Natural killer cell (primary cell): ENCODE measurements around the gene MICA. TPM values are rescaled to one million over a fixed set of nuclear protein-coding genes. Genes with fewer than 3 reads are reported as not detected.
"Not testable (repeated sequence)": the region's sequence is repeated elsewhere in the genome, so short reads cannot be mapped to it uniquely, and the experiment has no call there.

ENCODE experiments used
- ATAC-seq, 3 donors: fragments of 150-1000 bp in 2 of 3; fragments of 200-7000 bp in 1 of 3; cut with Tn5 transposase; 1 replicate in 1 of 3; 2 replicates in 2 of 3; pipeline ENCODE4 v1.10.0; 2021; ENCODE audit warnings: mild to moderate bottlenecking in 2 of 3, moderate library complexity in 2 of 3
- DNase-seq, 2 donors: peaks; one replicate each; pipeline versions ENCODE4 v3.0.0 to v3.0.0-alpha.2; 2013 to 2021; ENCODE audit warnings: mixed read lengths in 1 of 2
- H3K27ac ChIP-seq: one replicate; pipeline ENCODE4 v1.5.1; 2013; ENCODE audit warnings: mild to moderate bottlenecking, low read length
- H3K27me3 ChIP-seq: one replicate; pipeline ENCODE4 v1.6.1; 2013; ENCODE audit warnings: low read length; ENCODE audit not compliant: control insufficient read depth, insufficient read depth
- H3K36me3 ChIP-seq: one replicate; pipeline ENCODE4 v1.6.1; 2013; ENCODE audit warnings: low read length; ENCODE audit not compliant: control insufficient read depth, insufficient read depth
- H3K4me1 ChIP-seq: one replicate; pipeline ENCODE4 v1.6.1; 2013; ENCODE audit warnings: low read length; ENCODE audit not compliant: control insufficient read depth, insufficient read depth
- H3K4me3 ChIP-seq: one replicate; pipeline ENCODE4 v1.5.1; 2013; ENCODE audit warnings: low read length
- H3K9me3 ChIP-seq: one replicate; pipeline ENCODE4 v1.6.1; 2013; ENCODE audit warnings: low read length; ENCODE audit not compliant: control insufficient read depth, insufficient read depth
- H3K27ac Mint-ChIP-seq, 2 donors: one replicate each; pipeline ENCODE4 v1.8.0; 2022; ENCODE audit warnings: mild to moderate bottlenecking in 2 of 2, mixed read lengths in 2 of 2, moderate library complexity in 1 of 2
- H3K27me3 Mint-ChIP-seq, 2 donors: one replicate each; pipeline ENCODE4 v1.8.0; 2022; ENCODE audit warnings: low read depth in 2 of 2, mixed read lengths in 2 of 2
- H3K36me3 Mint-ChIP-seq: one replicate; pipeline ENCODE4 v1.8.0; 2022; ENCODE audit warnings: mixed read lengths
- H3K4me1 Mint-ChIP-seq, 2 donors: one replicate each; pipeline ENCODE4 v1.8.0; 2022; ENCODE audit warnings: mixed read lengths in 2 of 2
- H3K4me3 Mint-ChIP-seq: one replicate; pipeline ENCODE4 v1.8.0; 2022; ENCODE audit warnings: mild to moderate bottlenecking, moderate library complexity, mixed read lengths
- H3K9me3 Mint-ChIP-seq, 2 donors: one replicate each; pipeline ENCODE4 v1.8.0; 2022; ENCODE audit warnings: mixed read lengths in 2 of 2
- WGBS: methylation state at CpG from one replicate; pipeline ENCODE4 v1.1.7; 2013; ENCODE audit warnings: missing lambda C conversion rate; ENCODE audit not compliant: insufficient coverage; 5-methylcytosine and 5-hydroxymethylcytosine counted together
- intact Hi-C: fragments of 100-400 bp; cut with micrococcal nuclease; formaldehyde crosslinking; loops from one replicate; pipeline ENCODE4 v1.14.2; 2022
- total RNA-seq, 4 donors: library from RNA; stranded (reverse); fragments of 120-200 nt in 1 of 4; gene quantifications; one replicate each; pipeline versions ENCODE4 v1.2.3 to v1.2.4, GENCODE V29; 2013 to 2022
- TF ChIP-seq, protein P1 (sequence below): fragments of 200-600 bp; IDR thresholded peaks from one replicate; pipeline ENCODE4 v1.8.0; 2022; ENCODE audit warnings: antibody characterized with exemption

Gene MICA
- total RNA-seq, 3 donors from 2014 or later (not counting 1 experiment from before 2014, with no cell fraction given): 9.3 to 19.7 (median 11.4) TPM

DNA sequence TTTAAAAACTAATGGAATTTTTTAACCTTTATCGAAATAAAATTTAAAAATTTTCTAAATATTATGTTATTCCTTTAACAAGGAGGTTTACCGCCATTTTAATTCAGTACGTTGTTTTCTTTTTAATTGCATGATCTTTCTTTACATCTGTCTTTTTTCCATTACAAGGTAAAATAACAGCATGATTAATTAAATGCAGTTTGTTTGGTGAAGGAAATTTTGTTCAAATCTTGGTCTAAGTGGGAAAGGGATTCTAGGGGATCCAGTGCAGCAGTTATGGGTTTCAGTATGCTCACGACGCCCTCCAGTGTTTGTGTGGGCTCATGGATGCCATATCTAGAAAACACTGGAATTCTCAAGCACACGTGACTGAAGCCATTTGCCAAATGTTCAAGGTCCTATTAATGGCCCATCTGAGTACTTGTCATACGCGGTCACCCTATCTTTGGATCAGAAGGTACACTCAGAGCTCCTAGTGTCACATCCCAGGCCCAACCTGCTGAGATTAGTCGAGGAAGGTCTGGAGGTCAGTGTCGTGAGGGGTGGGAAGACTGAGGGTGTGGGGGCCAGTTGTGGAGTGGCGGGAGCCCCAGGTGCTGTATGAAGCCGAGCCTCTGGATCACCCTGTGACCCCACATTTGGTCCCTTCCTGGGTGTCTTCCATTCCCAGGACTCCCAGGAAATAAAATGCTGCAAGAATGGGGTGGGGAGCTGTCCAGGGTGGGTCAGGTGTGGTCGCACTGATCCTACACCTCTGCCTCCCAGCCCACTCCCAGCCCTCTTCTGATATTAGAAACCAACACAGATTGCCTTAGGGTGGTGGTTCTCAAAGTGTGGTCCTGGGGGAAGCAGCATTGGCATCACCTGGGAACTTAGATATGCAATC, 14.2 kb upstream of the MICA start:
- ATAC-seq: peak in 2 of 3 donors; percentile 57 to 63
- H3K4me1 Mint-ChIP-seq, intact Hi-C loops, H3K27ac Mint-ChIP-seq, H3K36me3 ChIP-seq, H3K4me3 ChIP-seq, H3K36me3 Mint-ChIP-seq, H3K9me3 ChIP-seq, H3K27me3 ChIP-seq, H3K27me3 Mint-ChIP-seq, DNase-seq, H3K27ac ChIP-seq, H3K4me3 Mint-ChIP-seq, H3K9me3 Mint-ChIP-seq, H3K4me1 ChIP-seq: not testable (repeated sequence)
- TF ChIP-seq, protein P1, sequence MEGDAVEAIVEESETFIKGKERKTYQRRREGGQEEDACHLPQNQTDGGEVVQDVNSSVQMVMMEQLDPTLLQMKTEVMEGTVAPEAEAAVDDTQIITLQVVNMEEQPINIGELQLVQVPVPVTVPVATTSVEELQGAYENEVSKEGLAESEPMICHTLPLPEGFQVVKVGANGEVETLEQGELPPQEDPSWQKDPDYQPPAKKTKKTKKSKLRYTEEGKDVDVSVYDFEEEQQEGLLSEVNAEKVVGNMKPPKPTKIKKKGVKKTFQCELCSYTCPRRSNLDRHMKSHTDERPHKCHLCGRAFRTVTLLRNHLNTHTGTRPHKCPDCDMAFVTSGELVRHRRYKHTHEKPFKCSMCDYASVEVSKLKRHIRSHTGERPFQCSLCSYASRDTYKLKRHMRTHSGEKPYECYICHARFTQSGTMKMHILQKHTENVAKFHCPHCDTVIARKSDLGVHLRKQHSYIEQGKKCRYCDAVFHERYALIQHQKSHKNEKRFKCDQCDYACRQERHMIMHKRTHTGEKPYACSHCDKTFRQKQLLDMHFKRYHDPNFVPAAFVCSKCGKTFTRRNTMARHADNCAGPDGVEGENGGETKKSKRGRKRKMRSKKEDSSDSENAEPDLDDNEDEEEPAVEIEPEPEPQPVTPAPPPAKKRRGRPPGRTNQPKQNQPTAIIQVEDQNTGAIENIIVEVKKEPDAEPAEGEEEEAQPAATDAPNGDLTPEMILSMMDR: peak; percentile 15
- no CpG with 5 or more reads among the region's 13 CpGs for WGBS

DNA sequence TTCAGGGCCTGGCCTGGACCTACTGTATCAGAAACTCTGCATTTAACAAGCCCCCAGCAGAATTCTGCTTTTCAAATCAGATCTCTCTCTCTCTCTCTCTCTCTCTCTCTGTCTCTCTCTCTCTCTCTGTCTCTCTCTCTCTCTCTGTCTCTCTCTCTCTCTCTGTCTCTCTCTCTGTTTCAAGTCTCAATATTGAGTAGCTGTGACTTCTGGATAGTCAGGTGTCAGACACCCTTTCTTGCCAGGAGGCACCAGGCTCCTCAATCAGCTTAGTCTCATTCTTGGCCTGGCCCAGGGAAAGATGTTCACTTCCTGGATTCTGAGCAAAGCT, 13.6 kb upstream of the MICA start:
- intact Hi-C loops, H3K9me3 ChIP-seq, H3K4me3 ChIP-seq, H3K4me1 ChIP-seq, DNase-seq, H3K27ac Mint-ChIP-seq, H3K9me3 Mint-ChIP-seq, H3K4me3 Mint-ChIP-seq, H3K27ac ChIP-seq, H3K27me3 ChIP-seq, H3K4me1 Mint-ChIP-seq, H3K27me3 Mint-ChIP-seq, ATAC-seq, H3K36me3 ChIP-seq, H3K36me3 Mint-ChIP-seq: not testable (repeated sequence)

DNA sequence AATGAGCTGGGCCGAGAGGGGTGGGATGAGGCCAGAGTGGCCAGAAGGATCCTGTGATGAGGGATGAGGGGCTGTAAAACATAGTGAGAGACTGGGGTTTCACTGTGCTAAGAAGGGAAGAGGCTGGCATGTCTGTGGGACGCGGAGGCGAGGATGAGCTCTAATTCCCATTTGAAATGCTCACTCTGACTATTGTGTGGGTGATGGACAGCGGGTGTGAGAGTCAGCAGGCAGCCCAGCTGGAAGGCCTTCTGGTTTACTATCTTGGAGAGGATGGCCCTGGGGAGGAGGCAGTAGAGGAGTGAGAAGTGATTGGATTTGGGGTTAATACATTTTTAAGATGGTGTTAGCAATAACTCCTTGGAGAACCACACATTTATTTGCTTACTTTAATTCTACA, 9.5 kb upstream of the MICA start:
- Mint-ChIP-seq H3K4me1 (peaks cover 6 to 11% of the 10 kb centered on the region in 2 donors), H3K27ac (no peak overlapping the region), H3K36me3 (no peaks in the 10 kb centered on the region), H3K4me3 (no peak overlapping the region), H3K9me3 (no peaks in the 10 kb centered on the region), H3K27me3 (no peaks in the 10 kb centered on the region)
- TF ChIP-seq, protein P1: no peak
- no peak overlapping the region for H3K27ac ChIP-seq
- 75% methylated on average over 5 of the region's 5 CpGs for WGBS
- no peak for ATAC-seq
- peaks cover 12% of the 10 kb centered on the region for H3K4me1 ChIP-seq
- no peaks in the 10 kb centered on the region for H3K27me3 ChIP-seq
- no peak for DNase-seq
- no peaks in the 10 kb centered on the region for H3K9me3 ChIP-seq
- peaks cover 9% of the 10 kb centered on the region for H3K36me3 ChIP-seq
- intact Hi-C loops: no loop called here
- no peak overlapping the region for H3K4me3 ChIP-seq

DNA sequence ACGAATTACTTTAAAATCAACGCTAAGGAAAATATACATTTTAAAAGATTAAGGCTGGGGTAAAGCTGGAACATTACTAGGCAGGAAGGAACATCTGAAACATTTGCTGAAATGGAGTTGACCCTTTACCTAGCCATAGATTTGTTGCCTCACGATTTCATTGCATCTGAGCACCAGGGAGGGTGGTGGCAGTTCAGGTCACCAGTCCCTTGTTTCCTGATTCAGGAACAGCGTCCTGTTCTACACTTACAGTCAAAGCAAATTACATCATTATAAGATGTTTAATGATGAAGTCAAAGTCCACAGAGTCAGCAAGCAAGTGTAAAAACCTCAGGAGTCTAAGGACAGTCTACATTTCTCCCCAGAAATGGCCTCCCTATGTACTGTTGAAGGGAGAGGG, 9.0 kb upstream of the MICA start:
- H3K27me3 ChIP-seq: no peaks in the 10 kb centered on the region
- TF ChIP-seq, protein P1: no peak
- peaks cover 8 to 15% of the 10 kb centered on the region in 2 donors for H3K4me1 Mint-ChIP-seq
- H3K36me3 ChIP-seq: peaks cover 9% of the 10 kb centered on the region
- no peak overlapping the region for H3K27ac ChIP-seq
- no peak for ATAC-seq
- H3K4me1 ChIP-seq: peaks cover 15% of the 10 kb centered on the region
- H3K9me3 Mint-ChIP-seq: no peaks in the 10 kb centered on the region
- intact Hi-C loops: no loop called here
- 86% methylated on average over 1 of the region's 4 CpGs for WGBS
- H3K27me3 Mint-ChIP-seq: no peaks in the 10 kb centered on the region
- no peaks in the 10 kb centered on the region for H3K9me3 ChIP-seq
- H3K4me3 ChIP-seq: no peak overlapping the region
- no peaks in the 10 kb centered on the region for H3K36me3 Mint-ChIP-seq
- no peak overlapping the region for H3K27ac Mint-ChIP-seq
- DNase-seq: no peak
- no peak overlapping the region for H3K4me3 Mint-ChIP-seq
